Ramos (cell line): ENCODE results near the gene HAGH.

Source experiments
- in situ Hi-C: fragments of 300-500 bp; cut with MboI; formaldehyde crosslinking; loops from one replicate; pipeline ENCODE4 v1.14.3; 2022; ENCODE audit warnings: low sequenced_read_pairs; ENCODE audit not compliant: unreplicated experiment

The HAGH gene

DNA sequence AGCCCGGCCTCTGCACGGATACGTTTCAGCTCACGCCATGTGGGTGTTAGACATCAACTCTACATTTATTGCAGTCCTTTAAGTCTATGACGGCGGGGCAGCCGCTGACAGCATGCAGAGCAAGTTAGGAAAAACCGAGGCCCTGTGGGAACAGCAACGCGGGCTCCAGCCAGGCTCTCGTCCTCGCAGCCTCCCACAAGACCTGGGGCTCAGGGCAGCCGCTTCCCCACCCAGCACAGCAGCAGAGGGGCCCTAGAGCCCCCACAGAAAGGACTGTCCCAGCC, 50.0 kb downstream of the HAGH start:
- in situ Hi-C loops, result no loop called here

DNA sequence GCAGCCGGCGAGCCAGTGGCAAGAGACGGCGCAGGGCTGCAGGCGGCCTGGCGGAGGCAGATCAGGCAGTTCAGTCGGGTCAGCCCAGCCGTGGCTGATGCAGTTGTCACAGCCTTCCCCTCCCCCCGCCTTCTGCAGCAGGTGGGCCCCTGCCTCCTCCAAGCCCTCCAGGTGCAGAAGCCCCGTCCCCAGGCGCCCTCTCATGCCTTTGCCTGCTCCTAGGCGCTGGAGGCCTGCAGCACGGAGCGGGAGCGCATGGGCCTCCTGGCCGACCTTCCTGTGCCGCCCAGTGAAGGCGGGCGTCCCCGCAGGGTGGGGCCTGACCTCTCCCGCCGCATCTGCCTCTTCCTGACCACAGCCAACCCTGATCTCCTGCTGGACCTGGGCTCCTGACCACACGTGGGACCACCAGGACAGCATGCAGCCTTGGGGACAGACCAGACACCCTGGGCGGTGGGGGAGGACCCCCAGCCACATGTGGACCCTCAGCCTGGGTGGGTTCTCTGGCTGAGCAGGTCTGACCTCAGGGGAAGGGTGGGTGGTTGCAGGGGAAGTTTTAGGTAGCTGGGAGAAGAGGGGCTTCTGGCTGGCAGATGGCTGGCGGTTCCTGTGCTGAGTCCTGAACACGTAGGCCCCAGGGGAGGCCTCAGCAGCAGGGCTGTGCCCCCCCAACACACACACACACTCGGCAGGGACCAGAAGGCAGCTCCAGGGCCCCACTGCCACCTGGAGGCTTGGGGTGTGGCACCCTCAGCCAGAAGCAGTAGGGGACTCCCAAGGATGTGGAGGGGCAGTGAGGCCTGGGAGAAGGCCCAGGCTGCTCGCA, 50.6 kb downstream of the HAGH start:
- in situ Hi-C loops, result no loop called here

DNA sequence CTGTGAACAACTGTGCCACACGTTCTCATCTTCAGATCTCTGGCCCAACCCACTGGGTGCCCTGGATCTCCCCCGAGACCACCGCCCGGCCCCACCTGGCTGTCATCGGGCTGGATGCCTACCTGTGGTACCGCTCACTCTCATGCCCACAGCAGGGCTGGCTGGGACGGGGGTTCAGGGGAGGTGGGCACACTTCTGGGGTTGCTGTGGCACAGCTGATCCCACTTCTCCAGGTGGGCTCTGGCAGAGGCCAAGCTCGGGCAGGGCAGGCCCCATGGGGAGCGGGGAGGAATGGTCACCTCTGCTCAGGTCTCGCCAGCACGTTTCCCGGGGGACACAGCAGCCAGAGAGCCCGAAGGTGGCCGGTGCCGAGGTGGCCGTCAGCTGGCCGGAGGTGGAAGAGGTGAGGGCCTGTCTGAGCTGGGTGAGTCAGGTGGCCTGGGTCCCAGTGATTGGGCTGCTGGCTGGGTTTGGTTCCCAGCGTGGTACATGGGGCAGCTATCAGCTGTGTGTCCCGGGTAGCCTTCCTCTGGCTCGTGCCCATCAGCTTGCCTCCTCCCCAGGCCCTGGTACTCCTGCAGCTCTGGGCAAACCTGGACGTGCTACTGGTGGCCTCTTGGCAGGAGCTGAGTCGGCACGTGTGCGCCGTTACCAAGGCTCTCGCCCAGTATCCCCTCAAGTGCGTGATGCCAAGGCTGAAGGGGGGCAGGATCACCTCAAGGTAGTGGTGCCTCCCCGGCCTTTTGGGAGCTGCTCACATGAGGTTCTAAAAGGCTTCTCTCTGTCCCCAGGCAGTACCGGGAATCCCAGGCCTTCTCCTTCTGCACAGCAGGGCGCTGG, 51.4 kb downstream of the HAGH start:
- in situ Hi-C loops, result no loop called here

DNA sequence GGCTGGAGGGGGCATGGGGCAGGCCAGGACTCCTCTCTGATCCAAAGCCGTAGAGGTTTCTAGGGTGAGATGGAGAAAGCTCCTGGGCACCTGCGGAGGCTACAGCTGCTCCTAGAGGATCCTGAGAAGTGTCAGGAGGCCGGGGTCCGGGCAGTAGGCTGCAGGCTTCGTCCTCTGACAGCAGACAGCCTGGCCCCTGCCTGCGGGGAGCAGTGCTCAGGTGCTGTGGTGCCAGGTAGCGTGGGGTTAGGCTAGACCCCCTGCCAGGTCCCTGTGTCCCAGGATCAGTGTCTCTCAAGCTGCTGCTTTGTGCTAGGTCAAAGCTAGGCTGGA, 52.2 kb downstream of the HAGH start:
- in situ Hi-C loops, result no loop called here

DNA sequence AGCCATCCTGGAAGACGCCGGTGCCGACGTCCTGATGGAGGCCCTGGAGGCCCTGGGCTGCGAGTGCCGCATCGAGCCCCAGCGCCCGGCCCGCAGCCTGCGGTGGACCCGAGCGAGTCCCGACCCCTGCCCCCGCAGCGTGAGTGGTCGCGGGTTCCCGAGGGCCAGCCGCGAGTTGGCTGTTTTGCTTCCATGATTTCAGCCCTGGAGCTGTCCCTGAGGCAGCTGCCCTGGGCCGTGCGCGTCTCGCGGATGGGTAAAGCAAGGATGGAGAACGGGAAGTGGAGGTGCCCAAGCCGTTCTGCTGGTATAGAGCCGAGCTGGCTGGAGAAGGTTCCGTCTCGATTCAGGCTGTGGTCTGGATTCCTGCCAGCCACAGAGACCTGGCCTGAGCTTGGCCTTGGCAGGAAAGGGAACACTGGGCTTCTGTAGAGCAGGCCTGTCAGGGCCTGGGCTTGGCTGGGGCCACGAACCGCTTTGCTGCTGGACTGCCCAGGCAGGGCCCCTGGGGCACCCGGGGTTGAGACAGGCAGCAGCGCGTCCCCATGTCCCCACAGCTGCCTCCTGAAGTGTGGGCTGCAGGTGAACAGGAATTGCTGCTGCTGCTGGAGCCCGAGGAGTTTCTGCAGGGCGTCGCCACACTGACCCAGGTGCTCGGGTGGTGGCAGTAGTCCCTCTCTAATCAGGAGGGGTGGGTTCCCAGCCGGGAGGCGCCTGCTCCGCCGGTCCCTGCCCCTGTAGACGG, 52.8 kb downstream of the HAGH start:
- in situ Hi-C loops, result no loop called here

DNA sequence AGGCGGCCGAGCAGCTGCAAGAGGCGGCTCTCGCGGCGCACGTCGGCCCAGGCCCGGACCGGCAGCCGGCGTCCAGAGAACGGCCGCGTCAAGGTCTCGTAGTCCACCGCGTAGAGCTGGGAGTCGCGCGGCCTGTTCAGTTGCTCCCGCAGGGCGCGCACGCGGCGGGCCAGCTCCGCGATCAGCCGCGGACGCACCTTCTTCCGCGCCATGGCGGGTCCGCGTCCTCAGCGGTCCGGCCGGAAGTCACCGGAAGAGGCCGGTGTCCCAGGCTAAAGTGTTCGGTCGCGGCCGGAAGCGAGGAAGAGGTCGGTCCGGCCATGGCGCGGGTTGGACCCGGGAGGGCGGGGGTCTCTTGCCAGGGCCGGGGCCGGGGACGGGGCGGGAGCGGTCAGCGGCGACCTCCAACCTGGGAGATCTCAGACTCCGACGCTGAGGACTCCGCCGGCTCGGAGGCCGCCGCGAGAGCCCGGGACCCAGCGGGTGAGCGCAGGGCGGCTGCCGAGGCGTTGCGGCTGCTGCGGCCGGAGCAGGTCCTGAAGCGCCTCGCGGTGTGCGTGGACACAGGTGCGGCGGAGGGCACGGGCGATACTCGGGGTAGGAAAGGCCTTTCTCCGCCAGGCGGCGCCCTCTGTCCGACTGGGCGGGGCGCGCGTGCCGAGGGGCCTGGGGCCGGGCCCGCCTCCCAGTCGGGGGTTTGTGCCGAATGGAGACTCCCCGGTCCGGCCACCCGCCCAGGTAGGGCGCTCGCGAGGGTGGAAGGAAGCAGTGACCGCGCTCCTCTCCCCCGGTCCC, 53.5 kb downstream of the HAGH start, which contains the start of gene MRPS34:
Gene MRPS34 (minus strand): TSS at position 227 of the 795 bp plus-strand sequence. CDS start 15 bp downstream, at position 212.
- in situ Hi-C loops, result no loop called here

DNA sequence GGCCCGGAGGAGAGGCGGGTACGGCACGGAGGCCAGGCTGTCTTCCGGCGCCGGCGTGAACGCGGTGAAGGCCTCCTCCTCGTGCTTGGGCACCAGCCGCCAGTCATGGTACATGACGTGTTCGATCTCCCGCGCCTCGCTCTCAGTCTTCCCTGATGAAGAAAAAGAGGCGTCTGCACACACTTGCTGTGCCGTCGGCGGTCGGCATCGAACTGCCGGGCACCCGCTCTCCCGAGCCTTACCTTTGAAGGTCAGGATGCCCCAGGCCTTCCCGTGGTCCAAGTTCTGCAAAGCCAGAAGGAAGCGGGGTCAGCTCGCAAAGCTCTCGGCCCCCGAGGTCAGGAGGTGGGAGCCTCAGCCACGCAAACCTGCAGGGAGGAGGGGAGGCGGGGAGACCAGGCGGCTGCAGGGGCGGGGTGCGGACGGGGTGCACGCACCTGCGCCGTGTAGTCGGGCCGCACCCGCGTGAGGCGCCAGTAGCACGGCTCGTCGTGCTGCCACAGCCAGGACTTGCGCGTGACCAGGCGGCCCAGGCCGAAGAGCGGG, 54.2 kb downstream of the HAGH start, which contains the start of gene EME2:
Gene EME2 (plus strand): TSS at position 449 of the 546 bp plus-strand sequence. CDS start 418 bp downstream, outside the sequence.
- in situ Hi-C loops, result no loop called here

DNA sequence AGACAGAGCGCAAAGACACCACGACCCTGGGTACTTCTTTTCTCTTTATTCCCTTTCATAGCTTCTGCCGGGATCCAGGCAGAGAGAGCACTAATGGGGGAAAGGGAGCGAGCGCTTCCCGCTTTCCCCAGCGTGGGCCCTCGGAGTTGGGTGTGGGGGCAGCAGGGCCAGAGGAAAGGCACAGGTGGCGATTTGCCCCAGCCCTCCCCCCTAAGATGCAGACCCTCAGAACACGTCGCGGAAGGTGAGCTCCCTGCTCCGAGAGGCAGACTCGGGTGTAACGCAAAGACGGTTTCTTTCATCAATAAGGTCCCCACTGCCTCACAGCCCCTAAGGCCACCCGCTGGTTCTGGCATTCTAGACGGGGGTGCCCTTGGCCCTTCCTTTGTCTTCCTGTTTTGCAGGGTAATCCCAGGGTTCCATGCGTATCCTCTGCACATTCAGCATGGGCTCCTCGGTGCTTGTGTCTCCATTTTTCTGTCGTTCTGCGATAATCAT, 54.7 kb downstream of the HAGH start:
- in situ Hi-C loops, result no loop called here

DNA sequence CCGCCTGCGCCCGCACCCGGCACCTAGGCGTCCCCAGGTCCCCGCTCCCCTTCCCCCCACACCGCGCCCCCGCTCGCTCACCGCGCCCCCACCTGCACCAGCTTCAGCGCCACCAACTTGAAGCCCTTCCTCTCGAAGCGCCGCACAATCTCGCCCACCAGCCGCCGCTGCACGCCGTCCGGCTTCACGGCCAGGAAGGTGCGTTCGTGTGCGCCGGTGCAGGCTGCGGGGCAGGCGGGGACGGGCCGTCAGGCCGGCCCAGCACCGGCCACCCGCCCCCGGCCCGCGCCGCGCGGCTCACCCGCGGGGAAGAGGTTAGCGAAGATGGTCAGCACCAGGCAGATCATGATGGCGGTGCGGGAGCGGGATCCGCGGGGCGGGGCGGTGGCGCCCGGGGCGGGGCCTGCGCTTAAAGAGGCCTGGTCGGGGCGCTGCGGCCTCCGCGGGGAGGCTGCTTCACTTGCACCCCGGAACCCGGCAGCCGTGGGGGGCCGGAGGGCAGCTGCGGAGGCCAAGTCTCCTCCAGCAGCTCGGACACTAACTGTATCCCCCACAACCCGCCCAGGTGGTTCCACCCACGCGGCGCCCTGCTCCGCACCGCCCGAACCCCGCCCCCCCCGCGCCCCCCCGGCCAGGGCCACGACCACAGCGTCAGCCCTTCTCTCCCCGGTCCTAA, 55.3 kb downstream of the HAGH start, which contains the start of gene NME3:
Gene NME3 (minus strand): TSS at position 356 of the 676 bp plus-strand sequence. CDS start 9 bp downstream, at position 347.
- in situ Hi-C loops, result no loop called here

DNA sequence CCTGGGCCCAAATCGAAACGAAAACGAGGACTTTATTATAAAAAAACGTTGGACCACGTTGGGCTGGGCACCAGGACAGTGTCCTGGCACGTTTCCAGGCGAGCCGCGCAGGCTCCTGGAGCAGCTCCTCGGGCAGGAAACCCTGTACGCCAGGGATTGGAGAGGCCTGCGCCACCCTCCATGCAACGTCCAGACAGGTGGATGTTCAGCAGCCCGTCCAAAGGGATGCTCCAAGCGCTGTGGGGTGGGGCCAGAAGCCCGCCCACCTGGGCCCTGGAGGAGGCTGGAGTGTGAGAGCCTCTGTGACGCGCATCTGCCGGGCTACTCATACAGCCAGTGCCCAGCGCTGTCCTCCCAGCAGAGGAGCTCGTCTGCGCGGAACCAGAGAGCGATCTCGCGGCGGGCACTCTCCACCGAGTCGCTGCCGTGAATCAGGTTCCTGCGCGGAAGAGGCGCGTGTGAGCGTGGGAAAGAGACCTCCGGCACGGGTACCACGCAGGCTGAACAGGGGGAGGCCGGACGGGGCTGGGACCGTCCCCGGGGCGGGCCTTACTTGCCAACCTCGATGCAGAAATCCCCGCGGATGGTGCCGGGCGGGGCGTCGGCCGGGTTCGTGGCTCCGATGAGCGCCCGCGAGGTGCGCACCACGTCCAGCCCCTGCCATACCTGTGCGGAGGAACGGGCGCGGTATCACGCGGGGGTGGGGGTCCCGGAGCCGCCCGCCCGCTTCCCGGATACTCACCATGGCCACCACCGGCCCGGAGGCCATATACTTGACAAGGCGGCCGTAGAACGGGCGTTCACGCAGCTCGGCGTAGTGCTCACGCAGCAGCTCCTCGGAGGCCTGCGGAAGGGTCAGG, 56.1 kb downstream of the HAGH start:
- in situ Hi-C loops, result no loop called here

DNA sequence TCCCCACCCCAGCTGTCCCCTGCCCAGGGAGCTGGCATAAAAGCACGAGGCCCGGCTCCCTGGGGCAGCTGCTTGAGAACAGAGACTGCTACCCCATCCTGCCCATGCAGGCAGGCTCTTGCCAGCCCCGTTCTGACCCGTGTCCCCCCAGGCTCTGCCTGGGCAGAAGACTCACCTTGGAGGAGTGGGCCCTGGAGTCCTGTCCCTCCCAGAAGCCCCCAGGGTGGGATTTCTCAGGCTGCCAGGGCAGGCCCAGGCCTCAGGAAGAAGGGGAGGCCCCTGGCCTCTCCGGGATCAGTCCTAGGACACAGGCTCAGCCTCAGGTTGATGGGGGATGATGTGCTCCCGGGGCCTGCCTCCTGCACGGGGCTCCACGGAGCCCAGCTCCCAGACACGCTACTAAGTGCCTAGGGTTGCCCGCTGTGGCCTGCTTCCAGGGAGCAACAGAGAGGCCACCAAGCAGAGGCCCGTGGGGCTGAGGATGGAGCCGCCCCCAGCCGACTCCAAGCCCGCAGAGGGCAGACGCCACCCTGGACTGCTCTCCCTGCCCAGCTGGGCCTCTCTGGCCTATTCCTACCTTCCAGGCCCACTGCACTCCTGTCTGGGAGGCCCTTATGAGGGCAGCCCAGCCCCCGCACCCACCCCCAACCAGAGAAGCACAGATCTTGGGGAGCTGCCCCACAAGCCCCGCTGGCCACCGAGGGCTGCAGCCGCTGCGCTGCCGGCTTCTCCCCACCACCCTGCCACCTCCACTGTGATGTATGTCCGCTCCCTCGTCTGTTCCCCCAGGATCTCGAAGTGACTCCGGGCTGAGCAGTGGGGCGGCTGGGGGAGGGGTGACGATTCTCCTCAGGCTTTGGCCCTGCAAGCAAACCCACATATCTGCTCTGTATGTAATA, 57.0 kb downstream of the HAGH start:
- in situ Hi-C loops, result no loop called here

DNA sequence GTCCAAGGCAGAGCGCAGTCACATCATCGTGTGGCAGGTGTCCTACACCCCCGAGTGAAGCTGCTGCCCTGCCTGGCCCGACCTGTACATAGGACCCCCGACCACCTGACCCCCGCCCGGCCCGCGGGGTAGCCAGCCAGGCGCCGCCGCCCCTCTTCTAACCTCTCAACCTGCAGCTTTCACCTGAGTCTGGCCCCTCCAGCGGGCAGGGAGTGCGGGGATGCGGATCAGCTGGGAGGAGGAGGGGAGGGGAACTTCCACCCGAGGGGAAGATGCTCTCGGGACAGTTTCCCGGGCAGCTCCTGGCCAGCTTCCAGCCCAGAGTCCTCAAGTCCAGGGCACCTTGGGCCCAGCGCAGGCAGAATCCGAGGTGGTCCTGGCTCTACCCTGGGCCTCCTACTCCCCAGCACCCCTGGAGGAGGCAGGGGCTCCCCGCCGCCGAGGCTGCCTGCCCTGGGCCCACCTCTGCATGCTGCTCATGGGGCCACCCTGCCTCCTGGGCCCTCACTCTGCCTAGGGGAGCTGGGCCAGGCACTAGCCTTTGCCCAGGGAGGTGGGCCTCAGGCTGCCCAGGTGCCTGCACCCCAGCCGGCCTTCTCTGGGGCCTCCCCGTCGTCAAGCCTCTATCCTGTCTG, 57.7 kb downstream of the HAGH start:
- in situ Hi-C loops, result no loop called here

DNA sequence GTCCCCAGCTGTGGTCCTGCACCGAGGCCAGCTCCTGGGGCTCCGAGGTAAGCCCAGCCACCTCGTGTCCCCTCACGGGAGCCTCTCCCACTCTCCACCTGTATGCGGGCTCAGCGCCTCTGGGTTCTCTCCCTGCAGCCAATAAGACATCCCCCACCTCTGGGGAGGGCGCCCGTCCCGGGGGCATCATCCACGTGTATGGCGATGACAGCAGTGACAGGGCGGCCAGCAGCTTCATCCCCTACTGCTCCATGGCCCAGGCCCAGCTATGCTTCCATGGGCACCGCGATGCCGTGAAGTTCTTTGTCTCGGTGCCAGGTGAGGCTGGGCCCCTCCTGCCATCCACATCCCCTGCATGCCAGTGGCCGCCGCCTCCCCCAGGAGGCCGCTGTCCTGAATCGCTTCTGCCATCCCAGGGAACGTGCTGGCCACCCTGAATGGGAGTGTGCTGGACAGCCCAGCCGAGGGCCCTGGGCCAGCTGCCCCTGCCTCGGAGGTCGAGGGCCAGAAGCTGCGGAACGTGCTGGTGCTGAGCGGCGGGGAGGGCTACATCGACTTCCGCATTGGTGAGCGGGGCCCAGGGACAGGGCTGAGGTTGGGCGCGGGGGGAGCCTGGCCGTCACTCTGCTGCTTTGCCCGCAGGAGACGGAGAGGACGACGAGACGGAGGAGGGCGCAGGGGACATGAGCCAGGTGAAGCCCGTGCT, 58.4 kb downstream of the HAGH start:
- in situ Hi-C loops, result no loop called here

DNA sequence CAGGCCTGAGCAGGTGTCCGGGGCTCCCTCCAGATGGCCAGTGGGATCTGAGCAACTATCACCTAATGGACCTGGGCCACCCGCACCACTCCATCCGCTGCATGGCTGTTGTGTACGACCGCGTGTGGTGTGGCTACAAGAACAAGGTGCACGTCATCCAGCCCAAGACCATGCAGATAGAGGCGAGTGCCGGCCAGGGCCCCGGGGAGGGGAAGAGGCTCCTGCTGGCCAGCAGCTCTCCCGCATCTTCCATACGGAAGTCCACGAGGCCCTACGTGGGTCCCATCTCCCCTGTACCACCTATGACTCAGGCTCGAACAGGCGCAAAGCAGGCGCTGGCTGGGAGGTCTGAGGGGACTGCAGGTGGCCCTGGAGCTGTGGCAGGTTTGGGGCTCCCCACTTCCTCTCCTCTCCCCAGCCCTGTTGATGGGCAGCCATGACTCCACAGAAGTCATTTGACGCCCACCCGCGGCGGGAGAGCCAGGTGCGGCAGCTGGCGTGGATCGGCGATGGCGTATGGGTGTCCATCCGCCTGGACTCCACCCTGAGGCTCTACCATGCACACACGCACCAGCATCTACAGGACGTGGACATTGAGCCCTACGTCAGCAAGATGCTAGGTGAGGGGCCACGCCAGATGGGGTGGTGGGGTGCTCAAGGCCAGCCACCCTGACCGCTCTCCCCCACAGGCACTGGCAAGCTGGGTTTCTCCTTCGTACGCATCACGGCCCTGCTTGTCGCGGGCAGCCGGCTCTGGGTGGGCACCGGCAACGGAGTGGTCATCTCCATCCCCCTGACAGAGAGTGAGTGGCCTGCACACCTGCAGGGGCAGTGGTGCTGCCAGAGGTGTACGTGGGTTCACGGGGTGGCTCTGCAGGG, 59.3 kb downstream of the HAGH start:
- in situ Hi-C loops, result no loop called here

DNA sequence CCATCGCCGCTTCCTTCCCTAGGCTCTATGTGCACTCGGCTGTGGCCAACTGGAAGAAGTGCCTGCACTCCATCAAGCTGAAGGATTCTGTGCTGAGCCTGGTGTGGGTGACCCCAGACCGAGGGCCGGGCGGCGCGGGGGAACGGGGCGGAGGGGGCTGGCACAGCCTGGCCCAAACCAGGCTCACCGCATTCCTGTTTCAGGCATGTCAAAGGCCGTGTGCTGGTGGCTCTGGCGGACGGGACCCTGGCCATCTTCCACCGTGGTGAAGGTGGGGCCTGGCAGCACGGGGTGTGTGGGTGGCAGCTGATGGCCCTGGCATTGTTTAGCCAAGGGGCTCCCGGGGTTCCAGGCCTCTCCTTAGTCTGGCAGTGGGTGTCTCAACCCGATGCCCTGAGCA, 59.9 kb downstream of the HAGH start:
- in situ Hi-C loops, result no loop called here
